Measurements from ENCODE around the gene MIX23.

GRCh38 chr3:122415762-122416654 is 33.0 kb upstream of the MIX23 start, which contains the start of gene WDR5B:
- TF ChIP-seq, protein P1, sequence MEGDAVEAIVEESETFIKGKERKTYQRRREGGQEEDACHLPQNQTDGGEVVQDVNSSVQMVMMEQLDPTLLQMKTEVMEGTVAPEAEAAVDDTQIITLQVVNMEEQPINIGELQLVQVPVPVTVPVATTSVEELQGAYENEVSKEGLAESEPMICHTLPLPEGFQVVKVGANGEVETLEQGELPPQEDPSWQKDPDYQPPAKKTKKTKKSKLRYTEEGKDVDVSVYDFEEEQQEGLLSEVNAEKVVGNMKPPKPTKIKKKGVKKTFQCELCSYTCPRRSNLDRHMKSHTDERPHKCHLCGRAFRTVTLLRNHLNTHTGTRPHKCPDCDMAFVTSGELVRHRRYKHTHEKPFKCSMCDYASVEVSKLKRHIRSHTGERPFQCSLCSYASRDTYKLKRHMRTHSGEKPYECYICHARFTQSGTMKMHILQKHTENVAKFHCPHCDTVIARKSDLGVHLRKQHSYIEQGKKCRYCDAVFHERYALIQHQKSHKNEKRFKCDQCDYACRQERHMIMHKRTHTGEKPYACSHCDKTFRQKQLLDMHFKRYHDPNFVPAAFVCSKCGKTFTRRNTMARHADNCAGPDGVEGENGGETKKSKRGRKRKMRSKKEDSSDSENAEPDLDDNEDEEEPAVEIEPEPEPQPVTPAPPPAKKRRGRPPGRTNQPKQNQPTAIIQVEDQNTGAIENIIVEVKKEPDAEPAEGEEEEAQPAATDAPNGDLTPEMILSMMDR (IDR thresholded peaks at IDR 0.05) = peak in 3 of 6 experiments; percentile 6 to 21 (median 19)
- peak; percentile 68 to 97 for TF ChIP-seq POLR2A (IDR thresholded peaks at IDR 0.05)
